Neural crest cell (in vitro differentiated cells): Measurements from ENCODE around the gene WSCD2. TPM values are rescaled to one million over a fixed set of nuclear protein-coding genes. Genes with fewer than 3 reads are reported as not detected.

Experiments
- DNase-seq: peaks from one replicate; pipeline ENCODE4 v3.0.0; 2021; ENCODE audit warnings: low read depth, mixed read lengths, low spot score
- H3K27ac Mint-ChIP-seq: one replicate; pipeline ENCODE4 v1.8.0; 2021; ENCODE audit warnings: mild to moderate bottlenecking, mixed read lengths; ENCODE audit not compliant: unreplicated experiment
- H3K27me3 Mint-ChIP-seq: 2 replicates; pipeline ENCODE4 v1.8.0; 2021; ENCODE audit warnings: low read depth, mild to moderate bottlenecking, mixed read lengths
- H3K36me3 Mint-ChIP-seq: 2 replicates; pipeline ENCODE4 v1.8.0; 2021; ENCODE audit warnings: low read depth, mild to moderate bottlenecking, mixed read lengths
- H3K4me1 Mint-ChIP-seq: 2 replicates; pipeline ENCODE4 v1.8.0; 2021; ENCODE audit warnings: mixed read lengths
- H3K4me3 Mint-ChIP-seq: one replicate; pipeline ENCODE4 v1.8.0; 2021; ENCODE audit warnings: mild to moderate bottlenecking, mixed read lengths
- H3K9me3 Mint-ChIP-seq: 2 replicates; pipeline ENCODE4 v1.8.0; 2021; ENCODE audit warnings: mixed read lengths
- total RNA-seq: library from RNA; stranded (reverse); gene quantifications from 2 replicates; pipeline ENCODE4 v1.2.1, GENCODE V29; 2021
- TF ChIP-seq, protein P1 (sequence below): fragments of 200-600 bp; sonication (generic); conservative IDR thresholded peaks from 2 replicates; pipeline ENCODE4 v1.5.0; 2021; ENCODE audit warnings: antibody characterized with exemption, mild to moderate bottlenecking

WSCD2 gene
- total RNA-seq, 1 donor from 2014 or later, result 1.4 TPM

GRCh38 chr12:108241986-108242703, 113.1 kb downstream of the WSCD2 start:
- Mint-ChIP-seq H3K27me3 (peaks cover 34% of the 10 kb centered on the region), H3K4me1 (no peaks in the 10 kb centered on the region), H3K36me3 (no peaks in the 10 kb centered on the region), H3K27ac (no peak overlapping the region), H3K9me3 (no peaks in the 10 kb centered on the region), H3K4me3 (no peak overlapping the region)
- DNase-seq, result no peak
- TF ChIP-seq, protein P1, sequence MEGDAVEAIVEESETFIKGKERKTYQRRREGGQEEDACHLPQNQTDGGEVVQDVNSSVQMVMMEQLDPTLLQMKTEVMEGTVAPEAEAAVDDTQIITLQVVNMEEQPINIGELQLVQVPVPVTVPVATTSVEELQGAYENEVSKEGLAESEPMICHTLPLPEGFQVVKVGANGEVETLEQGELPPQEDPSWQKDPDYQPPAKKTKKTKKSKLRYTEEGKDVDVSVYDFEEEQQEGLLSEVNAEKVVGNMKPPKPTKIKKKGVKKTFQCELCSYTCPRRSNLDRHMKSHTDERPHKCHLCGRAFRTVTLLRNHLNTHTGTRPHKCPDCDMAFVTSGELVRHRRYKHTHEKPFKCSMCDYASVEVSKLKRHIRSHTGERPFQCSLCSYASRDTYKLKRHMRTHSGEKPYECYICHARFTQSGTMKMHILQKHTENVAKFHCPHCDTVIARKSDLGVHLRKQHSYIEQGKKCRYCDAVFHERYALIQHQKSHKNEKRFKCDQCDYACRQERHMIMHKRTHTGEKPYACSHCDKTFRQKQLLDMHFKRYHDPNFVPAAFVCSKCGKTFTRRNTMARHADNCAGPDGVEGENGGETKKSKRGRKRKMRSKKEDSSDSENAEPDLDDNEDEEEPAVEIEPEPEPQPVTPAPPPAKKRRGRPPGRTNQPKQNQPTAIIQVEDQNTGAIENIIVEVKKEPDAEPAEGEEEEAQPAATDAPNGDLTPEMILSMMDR, result no peak

- Mint-ChIP-seq H3K36me3 (no peaks in the 10 kb centered on the region), H3K27ac (no peak overlapping the region), H3K27me3 (peaks cover 15% of the 10 kb centered on the region), H3K9me3 (no peaks in the 10 kb centered on the region), H3K4me3 (no peak overlapping the region), H3K4me1 (peaks cover 8% of the 10 kb centered on the region)
- no peak for DNase-seq
- TF ChIP-seq, protein P1, result no peak
Measured at GRCh38 chr12:108247130-108247529, 118.0 kb downstream of the WSCD2 start.

DNA sequence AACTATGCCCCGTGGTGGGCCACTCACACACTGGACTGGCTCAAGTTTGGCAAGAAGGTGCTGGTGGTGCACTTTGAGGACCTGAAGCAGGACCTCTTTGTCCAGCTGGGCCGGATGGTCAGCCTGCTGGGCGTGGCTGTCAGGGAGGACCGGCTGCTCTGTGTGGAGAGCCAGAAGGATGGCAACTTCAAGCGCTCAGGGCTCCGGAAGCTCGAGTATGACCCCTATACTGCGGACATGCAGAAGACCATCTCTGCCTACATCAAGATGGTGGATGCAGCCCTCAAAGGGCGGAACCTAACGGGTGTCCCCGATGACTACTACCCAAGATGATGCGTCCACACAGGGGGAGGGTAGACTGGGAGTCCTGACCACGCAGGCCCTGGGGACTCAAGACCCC, 118.9 kb downstream of the WSCD2 start:
- TF ChIP-seq, protein P1, result no peak
- H3K4me1 Mint-ChIP-seq, result peaks cover 15% of the 10 kb centered on the region
- no peaks in the 10 kb centered on the region for H3K36me3 Mint-ChIP-seq
- H3K27me3 Mint-ChIP-seq, result peaks cover 15% of the 10 kb centered on the region
- no peak overlapping the region for H3K4me3 Mint-ChIP-seq
- DNase-seq, result no peak
- no peaks in the 10 kb centered on the region for H3K9me3 Mint-ChIP-seq
- H3K27ac Mint-ChIP-seq, result no peak overlapping the region

GRCh38 chr12:108252523-108252922, 123.4 kb downstream of the WSCD2 start:
- Mint-ChIP-seq H3K36me3 (no peaks in the 10 kb centered on the region), H3K27me3 (peaks cover 6% of the 10 kb centered on the region), H3K9me3 (no peaks in the 10 kb centered on the region), H3K4me1 (peaks cover 41% of the 10 kb centered on the region), H3K27ac (no peak overlapping the region), H3K4me3 (no peak overlapping the region)
- TF ChIP-seq, protein P1, result no peak
- DNase-seq, result no peak

DNA sequence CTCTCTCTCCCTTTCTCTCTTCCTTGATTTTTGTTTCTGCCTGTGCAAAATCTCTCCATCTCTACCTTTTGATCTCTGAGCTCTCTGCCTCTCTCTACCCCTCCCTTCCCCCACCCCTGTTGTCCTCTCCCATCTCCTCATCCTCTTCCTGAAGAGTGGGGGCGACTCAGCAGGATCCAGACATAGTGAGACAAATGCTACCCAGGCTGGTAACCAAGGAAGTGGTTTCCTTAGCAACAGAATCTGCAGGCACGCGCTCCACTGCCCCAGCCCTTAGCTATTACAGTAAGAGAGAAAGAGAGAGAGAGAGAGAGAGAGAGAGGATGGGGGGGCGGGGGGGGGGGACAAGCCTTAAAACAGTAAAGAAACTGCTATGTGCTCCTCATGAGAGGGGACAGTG, 124.5 kb downstream of the WSCD2 start:
- Mint-ChIP-seq H3K9me3 (no peaks in the 10 kb centered on the region), H3K27ac (peak overlapping the region; percentile 89), H3K4me3 (no peak overlapping the region), H3K36me3 (no peaks in the 10 kb centered on the region), H3K4me1 (peaks cover 41% of the 10 kb centered on the region), H3K27me3 (peaks cover 6% of the 10 kb centered on the region)
- TF ChIP-seq, protein P1, result no peak
- DNase-seq, result no peak
